ENCODE results near the gene ARMC9. TPM values are rescaled to one million over a fixed set of nuclear protein-coding genes. Genes with fewer than 3 reads are reported as not detected.

Gene ARMC9
- total and polyA plus RNA-seq, 2 donors from 2014 or later: 7.3 to 18.2 TPM

DNA sequence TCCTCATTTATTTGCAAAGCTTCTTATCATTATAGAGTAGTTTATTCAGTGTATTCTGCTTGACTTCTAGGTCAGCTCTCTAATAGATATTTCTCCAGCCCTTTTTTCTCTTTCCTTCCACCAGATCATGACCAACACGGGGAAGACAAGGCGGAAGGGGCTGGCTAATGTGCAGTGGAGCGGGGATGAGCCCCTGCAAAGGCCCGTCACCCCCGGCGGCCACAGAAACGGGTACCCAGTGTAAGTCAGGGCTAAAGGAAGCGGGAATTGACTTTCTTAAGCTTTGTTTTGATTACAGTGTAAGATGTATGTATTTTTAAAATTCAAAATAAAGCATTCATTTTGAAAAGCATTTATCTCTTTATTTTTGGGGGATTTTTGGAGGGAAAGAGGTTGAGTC, 146.4 kb downstream of the ARMC9 start:
- H3K4me3 ChIP-seq (ENCODE audit: low read length in 3 of 3): no peak overlapping the region
- peak in 2 of 5 donors; percentile 12 to 23 for DNase-seq
- no peaks in the 10 kb centered on the region for H3K9me3 ChIP-seq (ENCODE audit: control insufficient read depth in 2 of 3, insufficient read depth in 1 of 3, low read length in 3 of 3)
- no peaks in the 10 kb centered on the region for H3K27me3 ChIP-seq (ENCODE audit: control insufficient read depth, insufficient read depth, low read length)
- TF ChIP-seq, protein P1, sequence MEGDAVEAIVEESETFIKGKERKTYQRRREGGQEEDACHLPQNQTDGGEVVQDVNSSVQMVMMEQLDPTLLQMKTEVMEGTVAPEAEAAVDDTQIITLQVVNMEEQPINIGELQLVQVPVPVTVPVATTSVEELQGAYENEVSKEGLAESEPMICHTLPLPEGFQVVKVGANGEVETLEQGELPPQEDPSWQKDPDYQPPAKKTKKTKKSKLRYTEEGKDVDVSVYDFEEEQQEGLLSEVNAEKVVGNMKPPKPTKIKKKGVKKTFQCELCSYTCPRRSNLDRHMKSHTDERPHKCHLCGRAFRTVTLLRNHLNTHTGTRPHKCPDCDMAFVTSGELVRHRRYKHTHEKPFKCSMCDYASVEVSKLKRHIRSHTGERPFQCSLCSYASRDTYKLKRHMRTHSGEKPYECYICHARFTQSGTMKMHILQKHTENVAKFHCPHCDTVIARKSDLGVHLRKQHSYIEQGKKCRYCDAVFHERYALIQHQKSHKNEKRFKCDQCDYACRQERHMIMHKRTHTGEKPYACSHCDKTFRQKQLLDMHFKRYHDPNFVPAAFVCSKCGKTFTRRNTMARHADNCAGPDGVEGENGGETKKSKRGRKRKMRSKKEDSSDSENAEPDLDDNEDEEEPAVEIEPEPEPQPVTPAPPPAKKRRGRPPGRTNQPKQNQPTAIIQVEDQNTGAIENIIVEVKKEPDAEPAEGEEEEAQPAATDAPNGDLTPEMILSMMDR (IDR thresholded peaks at IDR 0.05; ENCODE audit: borderline replicate concordance, extremely low read depth, insufficient read depth): no peak
- H3K4me1 ChIP-seq (ENCODE audit: control insufficient read depth in 2 of 3, insufficient read depth in 2 of 3, low read depth in 1 of 3, low read length in 3 of 3): no peaks in the 10 kb centered on the region
- intact Hi-C loops (cut with DNase I): no loop called here
- H3K36me3 ChIP-seq (ENCODE audit: control insufficient read depth in 2 of 3, insufficient read depth in 3 of 3, low read length in 3 of 3): no peaks in the 10 kb centered on the region
- no peak overlapping the region for H3K27ac ChIP-seq (ENCODE audit: low read depth in 2 of 2, low read length in 2 of 2)
- FAIRE-seq: no peak
- H3K9ac ChIP-seq (ENCODE audit: low read length in 3 of 3): no peak overlapping the region

DNA sequence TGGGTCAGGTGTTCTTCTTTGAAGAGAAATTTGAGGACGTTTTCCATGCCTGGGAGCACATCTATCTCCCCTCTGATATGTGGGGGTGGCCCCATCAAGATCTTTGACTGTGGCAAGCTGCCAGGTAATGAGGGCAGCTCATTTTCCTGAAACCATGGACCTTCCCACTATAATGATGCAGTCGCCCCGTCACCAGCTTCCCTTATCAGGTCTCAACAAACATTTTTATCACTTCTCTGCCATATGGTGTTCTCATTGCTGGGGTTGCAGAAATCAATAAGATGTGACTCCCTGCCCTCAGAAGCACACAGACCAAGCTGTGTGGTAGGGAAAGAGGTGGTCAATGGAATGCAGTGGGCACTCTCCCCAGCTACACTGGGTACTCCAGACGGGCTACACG, 148.7 kb downstream of the ARMC9 start:
- intact Hi-C loops (cut with DNase I): no loop called here
- no peak for FAIRE-seq
- Histone ChIP-seq H3K36me3 (ENCODE audit: control insufficient read depth in 2 of 3, insufficient read depth in 3 of 3, low read length in 3 of 3) (no peaks in the 10 kb centered on the region), H3K27me3 (ENCODE audit: control insufficient read depth, insufficient read depth, low read length) (no peaks in the 10 kb centered on the region), H3K4me3 (ENCODE audit: low read length in 3 of 3) (no peak overlapping the region), H3K27ac (ENCODE audit: low read depth in 2 of 2, low read length in 2 of 2) (no peak overlapping the region), H3K9me3 (ENCODE audit: control insufficient read depth in 2 of 3, insufficient read depth in 1 of 3, low read length in 3 of 3) (no peaks in the 10 kb centered on the region), H3K9ac (ENCODE audit: low read length in 3 of 3) (no peak overlapping the region), H3K4me1 (ENCODE audit: control insufficient read depth in 2 of 3, insufficient read depth in 2 of 3, low read depth in 1 of 3, low read length in 3 of 3) (no peaks in the 10 kb centered on the region)
- DNase-seq: peak in 2 of 5 donors; percentile 2 to 24
- TF ChIP-seq, protein P1 (IDR thresholded peaks at IDR 0.05; ENCODE audit: borderline replicate concordance, extremely low read depth, insufficient read depth): no peak

DNA sequence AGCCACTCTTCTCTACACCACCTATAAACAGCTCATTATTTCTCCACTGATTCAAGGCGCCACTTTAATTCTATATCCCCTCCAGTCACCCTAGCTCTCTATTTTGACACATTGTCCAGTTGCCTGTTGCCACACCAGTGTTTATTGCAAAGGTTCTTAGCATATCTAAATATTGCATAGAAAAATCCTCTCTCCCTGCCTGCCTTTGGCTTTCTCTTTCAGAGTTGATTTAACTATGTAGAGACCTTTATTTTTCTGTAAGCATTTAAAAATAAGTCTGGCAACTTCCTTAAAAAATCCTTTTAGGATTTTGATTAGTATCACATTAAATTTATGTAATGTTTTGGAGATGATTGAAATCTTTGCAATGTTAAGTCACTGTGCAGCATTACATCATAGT, 149.2 kb downstream of the ARMC9 start:
- H3K27ac ChIP-seq (ENCODE audit: low read depth in 2 of 2, low read length in 2 of 2): no peak overlapping the region
- no peak overlapping the region for H3K9ac ChIP-seq (ENCODE audit: low read length in 3 of 3)
- no peaks in the 10 kb centered on the region for H3K27me3 ChIP-seq (ENCODE audit: control insufficient read depth, insufficient read depth, low read length)
- H3K4me1 ChIP-seq (ENCODE audit: control insufficient read depth in 2 of 3, insufficient read depth in 2 of 3, low read depth in 1 of 3, low read length in 3 of 3): no peaks in the 10 kb centered on the region
- H3K36me3 ChIP-seq (ENCODE audit: control insufficient read depth in 2 of 3, insufficient read depth in 3 of 3, low read length in 3 of 3): no peaks in the 10 kb centered on the region
- intact Hi-C loops (cut with DNase I): no loop called here
- FAIRE-seq (no peak), DNase-seq (no peak)
- no peaks in the 10 kb centered on the region for H3K9me3 ChIP-seq (ENCODE audit: control insufficient read depth in 2 of 3, insufficient read depth in 1 of 3, low read length in 3 of 3)
- H3K4me3 ChIP-seq (ENCODE audit: low read length in 3 of 3): no peak overlapping the region
- TF ChIP-seq, protein P1 (IDR thresholded peaks at IDR 0.05; ENCODE audit: borderline replicate concordance, extremely low read depth, insufficient read depth): no peak

DNA sequence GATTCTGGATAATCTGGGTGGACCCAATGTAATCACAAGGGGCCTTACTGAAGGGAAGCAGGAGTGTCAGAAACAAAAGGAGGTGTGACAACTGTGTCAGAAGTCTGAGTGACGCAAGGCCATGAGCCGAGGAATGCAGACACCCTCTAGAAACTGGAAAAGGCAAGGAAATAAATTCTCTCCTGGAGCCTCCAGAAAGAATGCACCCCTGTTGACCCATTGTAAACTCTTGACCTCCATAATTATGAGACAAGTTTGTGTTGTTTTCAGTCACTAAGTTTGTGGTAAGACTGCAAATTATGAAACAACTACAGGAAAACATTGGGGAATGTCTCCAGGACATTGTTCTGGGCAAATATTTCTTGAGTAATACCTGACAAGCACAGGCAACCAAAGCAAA, 149.7 kb downstream of the ARMC9 start:
- TF ChIP-seq, protein P1 (IDR thresholded peaks at IDR 0.05; ENCODE audit: borderline replicate concordance, extremely low read depth, insufficient read depth): no peak
- no peak for FAIRE-seq
- Histone ChIP-seq H3K4me1 (ENCODE audit: control insufficient read depth in 2 of 3, insufficient read depth in 2 of 3, low read depth in 1 of 3, low read length in 3 of 3) (no peaks in the 10 kb centered on the region), H3K9ac (ENCODE audit: low read length in 3 of 3) (no peak overlapping the region), H3K9me3 (ENCODE audit: control insufficient read depth in 2 of 3, insufficient read depth in 1 of 3, low read length in 3 of 3) (no peaks in the 10 kb centered on the region), H3K36me3 (ENCODE audit: control insufficient read depth in 2 of 3, insufficient read depth in 3 of 3, low read length in 3 of 3) (no peaks in the 10 kb centered on the region), H3K4me3 (ENCODE audit: low read length in 3 of 3) (no peak overlapping the region), H3K27ac (ENCODE audit: low read depth in 2 of 2, low read length in 2 of 2) (no peak overlapping the region), H3K27me3 (ENCODE audit: control insufficient read depth, insufficient read depth, low read length) (no peaks in the 10 kb centered on the region)
- intact Hi-C loops (cut with DNase I): no loop called here
- peak in 2 of 5 donors; percentile 2 for DNase-seq
